HG03520 (cell line): ENCODE measurements around the gene SLC25A6.
"Not testable (repeated sequence)": the region's sequence is repeated elsewhere in the genome, so short reads cannot be mapped to it uniquely, and the experiment has no call there.

Experiments
- ATAC-seq: cut with Tn5 transposase; IDR thresholded peaks from one replicate; pipeline ENCODE4 v1.9.1; 2021; ENCODE audit warnings: mild to moderate bottlenecking, moderate library complexity; ENCODE audit not compliant: unreplicated experiment

Gene SLC25A6

DNA sequence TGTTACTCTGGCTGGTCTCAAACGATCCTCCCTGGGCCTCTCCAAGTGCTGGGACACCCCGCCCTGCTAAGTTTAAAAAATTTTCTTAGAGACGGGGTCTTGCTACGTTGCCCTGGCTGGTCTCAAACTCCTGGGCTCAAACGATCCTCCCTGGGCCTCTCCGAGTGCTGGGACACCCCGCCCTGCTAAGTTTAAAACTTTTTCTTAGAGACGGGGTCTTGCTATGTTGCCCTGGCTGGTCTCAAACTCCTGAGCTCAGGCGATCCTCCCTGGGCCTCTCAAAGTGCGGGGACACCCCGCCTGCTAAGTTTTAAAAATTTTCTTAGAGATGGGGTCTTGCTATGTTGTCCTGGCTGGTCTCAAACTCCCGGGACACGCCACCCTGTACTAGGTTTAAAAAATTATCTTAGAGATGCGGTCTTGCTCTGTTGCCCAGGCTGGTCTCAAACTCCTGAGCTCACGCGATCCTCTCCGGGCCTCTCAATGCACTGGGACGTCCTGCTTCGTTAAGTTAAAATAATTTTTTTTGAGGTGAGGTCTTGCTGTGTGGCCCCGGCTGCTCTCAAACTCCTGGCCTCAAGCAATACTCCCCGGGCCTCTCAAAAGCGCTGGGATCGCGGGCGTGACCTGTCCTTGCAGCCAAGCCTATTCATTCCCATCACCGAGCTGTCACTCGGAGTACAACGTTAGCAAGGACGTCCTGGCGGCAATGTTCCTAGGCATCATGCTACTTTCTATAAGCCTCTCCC, 1.1 kb downstream of the SLC25A6 start:
- no peak for ATAC-seq

GRCh38 chrX:1389993-1390285, 2.0 kb downstream of the SLC25A6 start:
- no peak for ATAC-seq

DNA sequence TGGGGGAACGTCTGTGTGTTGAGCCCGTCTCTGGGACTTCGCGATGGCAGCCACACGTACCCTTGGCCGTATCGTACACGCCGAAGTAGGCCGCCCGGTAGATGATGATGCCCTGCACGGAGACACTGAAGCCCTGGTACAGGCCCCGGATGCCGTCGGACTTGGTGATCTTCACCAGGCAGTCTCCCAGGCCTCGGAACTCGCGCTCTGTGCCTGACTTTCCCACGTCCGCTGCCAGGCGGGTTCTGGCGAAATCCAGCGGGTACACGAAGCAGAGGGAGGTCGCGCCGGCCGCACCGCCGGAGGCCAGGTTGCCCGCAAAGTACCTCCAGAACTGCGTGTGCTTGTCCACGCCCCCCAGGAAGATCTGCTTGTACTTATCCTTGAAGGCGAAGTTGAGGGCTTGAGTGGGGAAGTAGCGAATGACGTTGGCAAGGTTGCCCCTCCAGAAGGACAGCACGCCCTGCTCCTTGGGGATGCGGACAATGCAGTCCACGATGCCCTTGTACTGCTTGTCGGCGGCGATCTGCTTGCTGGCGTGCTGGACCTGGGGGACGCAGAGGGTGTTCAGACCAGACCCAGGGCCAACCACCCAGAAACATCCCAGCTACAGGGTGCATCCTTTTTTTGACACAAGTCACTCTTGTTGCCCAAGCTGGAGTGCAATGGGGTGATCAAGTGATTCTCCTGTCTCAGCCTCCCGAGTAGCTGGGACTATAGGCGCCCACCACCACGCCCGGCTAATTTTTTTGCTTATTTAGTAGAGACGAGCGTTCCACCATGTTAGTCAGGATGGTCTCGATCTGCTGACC, 2.5 kb downstream of the SLC25A6 start:
- ATAC-seq, result no peak

DNA sequence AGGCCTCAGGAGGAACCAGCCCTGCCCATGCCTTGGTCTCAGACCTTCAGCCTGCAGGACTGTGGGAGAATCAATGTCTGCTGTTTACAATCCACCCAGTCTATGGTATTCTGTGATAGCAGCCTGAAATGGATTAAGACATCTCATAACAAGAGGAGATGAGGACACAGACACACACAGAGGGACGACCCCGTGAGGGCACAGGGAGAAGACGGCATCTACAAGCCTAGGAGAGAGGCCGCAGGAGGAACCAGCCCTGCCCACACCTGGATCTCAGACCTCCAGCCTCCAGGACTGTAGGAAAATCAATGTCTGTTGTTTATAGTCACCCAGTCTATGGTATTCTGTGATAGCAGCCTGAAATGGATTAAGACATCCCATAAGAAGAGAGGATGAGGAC, 3.3 kb downstream of the SLC25A6 start:
- ATAC-seq, result no peak

GRCh38 chrX:1387141-1387776, 4.7 kb downstream of the SLC25A6 start:
- ATAC-seq, result no peak

DNA sequence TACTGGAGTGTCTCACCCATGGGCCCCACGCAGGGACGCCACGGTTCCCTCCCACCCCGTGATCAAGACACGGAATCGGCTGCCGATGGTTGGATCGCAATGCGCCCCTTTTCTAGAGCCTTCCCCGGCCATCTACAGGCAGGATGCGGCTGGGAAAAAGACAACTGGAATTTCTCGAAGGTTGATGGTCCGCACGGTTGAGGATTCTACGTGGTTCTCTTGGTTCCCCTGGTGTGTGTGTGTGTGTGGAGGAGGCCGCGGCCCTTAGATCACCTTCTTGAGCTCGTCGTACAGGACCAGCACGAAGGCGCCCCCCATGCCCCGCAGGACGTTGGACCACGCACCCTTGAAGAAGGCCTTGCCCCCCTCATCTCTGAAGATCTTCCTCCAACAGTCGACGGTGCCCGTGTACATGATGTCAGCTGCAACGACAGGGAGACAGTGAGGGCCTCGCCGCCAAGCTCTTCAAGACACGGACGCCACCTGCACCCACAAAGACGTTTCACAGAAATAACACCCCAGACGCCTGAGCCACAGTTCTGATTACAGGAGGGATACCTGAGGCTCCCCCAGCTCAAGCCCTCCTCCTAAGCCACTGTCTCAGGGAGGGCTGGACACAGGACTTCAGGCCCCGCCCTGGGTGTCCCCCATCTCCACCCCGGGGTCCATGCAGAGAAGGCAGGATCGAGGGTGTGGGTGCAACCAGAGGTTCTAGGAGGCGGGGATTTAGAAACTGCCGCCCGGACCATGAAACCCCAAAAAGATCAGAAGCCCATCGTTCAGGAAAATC, 5.4 kb downstream of the SLC25A6 start:
- ATAC-seq, result no peak

GRCh38 chrX:1385253-1386223, 6.4 kb downstream of the SLC25A6 start:
- no peak for ATAC-seq

GRCh38 chrX:1384658-1385252, 7.2 kb downstream of the SLC25A6 start:
- ATAC-seq, result no peak

DNA sequence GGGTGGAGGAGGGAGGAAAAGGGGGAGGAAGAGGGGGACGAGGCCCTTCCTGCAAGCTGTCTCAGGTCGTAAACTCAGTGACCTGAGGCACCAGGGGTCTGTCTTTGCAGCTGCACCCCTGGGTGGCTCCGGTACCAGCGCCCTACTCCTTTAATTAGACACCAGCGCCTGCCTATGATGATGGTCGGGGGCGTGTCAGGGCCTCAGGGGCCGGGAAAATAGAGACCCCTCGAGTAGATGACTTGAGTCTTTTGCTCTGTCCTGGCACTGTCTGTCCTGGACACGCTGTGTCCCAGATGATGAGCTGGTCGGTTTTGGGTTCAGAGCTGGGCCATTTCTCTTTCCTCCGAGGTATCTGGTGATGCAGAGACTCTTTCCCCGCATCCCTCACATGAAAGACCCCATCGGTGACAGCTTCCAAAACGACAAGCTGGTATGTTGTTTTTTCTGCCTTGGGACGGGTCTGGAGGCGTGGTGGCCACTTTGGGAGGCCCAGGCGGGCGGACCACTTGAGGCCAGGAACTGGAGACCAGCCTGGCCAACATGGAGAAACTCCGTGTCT, 11.2 kb downstream of the SLC25A6 start:
- no peak for ATAC-seq

GRCh38 chrX:1378306-1378759, 13.6 kb downstream of the SLC25A6 start:
- ATAC-seq, result no peak

GRCh38 chrX:1368385-1368698, 23.6 kb downstream of the SLC25A6 start:
- ATAC-seq, result no peak

GRCh38 chrX:1366363-1366762, 25.6 kb downstream of the SLC25A6 start:
- not testable (repeated sequence) for ATAC-seq

- ATAC-seq, result no peak
These were observed 30.0 kb downstream of the SLC25A6 start for GRCh38 chrX:1361910-1362309.

- ATAC-seq, result no peak
These were observed 30.6 kb downstream of the SLC25A6 start for GRCh38 chrX:1361275-1361674.

DNA sequence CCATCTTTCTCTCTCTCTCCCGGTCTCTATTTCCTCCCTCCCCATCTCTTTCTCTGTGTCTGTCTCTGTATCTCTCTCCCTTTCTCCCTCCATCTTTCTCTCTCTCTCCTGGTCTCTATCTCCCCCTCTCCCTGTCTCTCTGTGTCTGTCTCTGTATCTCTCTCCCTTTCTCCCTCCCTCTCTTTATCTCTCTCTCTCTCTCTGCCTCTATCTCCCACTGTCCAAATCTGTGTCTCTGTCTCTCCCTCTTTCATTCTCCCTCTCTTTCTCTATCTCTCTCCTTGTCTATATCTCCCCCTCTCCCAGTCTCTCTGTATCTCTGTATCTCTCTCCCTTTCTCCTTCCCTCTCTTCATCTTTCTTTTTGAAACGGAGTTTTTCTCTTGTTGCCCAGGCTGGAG, 31.7 kb downstream of the SLC25A6 start:
- no peak for ATAC-seq

GRCh38 chrX:1359477-1359873, 32.4 kb downstream of the SLC25A6 start:
- no peak for ATAC-seq

DNA sequence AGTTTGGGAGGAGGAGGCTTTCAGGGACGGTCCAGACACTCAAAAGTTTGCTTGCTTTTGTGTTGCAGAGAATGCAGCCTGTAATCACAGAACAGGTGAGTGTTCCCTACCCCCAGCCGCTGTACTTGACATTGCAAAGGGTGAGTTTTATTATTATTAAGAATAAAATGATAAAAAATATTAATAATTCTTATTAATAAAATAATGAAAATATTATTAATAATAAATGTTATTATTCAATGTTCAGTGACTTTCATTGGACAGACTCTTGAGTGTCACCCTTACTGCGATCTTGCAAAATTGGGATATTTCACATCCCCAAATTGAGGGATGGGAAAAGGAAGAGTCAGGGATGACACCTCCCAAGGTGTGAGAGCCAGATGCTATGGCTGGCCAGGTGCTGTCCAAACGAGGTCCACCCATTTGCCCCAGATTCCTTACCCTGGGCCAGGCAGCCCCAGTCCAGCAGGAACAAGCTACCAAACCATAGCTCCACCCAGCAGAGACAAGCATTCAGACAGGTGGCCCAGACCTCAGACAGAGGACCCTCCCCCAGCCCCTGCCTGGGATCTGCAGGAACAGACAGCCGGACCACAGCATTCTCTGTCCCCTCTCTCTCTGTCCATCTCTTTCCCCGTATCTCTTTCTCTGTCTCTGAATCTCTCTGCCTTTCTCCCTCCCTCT, 33.0 kb downstream of the SLC25A6 start:
- ATAC-seq, result no peak

DNA sequence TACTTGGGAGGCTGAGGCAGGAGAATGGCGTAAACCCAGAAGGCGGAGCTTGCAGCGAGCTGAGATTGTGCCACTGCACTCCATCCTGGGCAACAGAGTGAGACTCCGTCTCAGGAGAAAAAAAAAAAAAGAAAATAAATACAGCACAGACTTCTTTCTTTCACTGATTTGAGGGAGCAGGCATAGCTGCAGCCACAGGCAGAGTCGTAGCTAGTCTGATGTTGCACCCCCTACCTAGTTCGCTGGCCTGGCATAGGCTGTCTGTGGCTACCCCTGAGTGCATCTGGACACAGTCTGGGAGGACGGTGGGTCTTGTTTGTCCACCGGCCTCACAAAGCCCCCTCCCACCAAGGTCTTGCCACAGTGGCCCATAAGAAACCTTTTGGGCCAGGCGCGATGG, 33.9 kb downstream of the SLC25A6 start:
- ATAC-seq, result no peak
